GM18520 (cell line): ENCODE data around the gene P4HA1.

Experiments used
- ATAC-seq: cut with Tn5 transposase; IDR thresholded peaks from one replicate; pipeline ENCODE4 v1.9.1; 2021; ENCODE audit not compliant: unreplicated experiment

The P4HA1 gene

GRCh38 chr10:72981028-72981881, 115.4 kb downstream of the P4HA1 start:
- ATAC-seq: no peak

- no peak for ATAC-seq
Measured at GRCh38 chr10:72980348-72980747, 116.3 kb downstream of the P4HA1 start.

- ATAC-seq: no peak
Measured at GRCh38 chr10:72979709-72980108, 117.0 kb downstream of the P4HA1 start.

GRCh38 chr10:72976886-72977285, 119.8 kb downstream of the P4HA1 start:
- no peak for ATAC-seq
